ENCODE results near the gene ACP2. TPM values are rescaled to one million over a fixed set of nuclear protein-coding genes. Genes with fewer than 3 reads are reported as not detected.
A peak's percentile ranks its signal among the peaks of the same experiment; 100 is the strongest.
"Not testable (repeated sequence)": the region's sequence is repeated elsewhere in the genome, so short reads cannot be mapped to it uniquely, and the experiment has no call there.

Gene ACP2
- total and polyA plus RNA-seq, 7 experiments from 2014 or later = 7.1 to 38.1 (median 22.6) TPM

- intact Hi-C loops (cut with micrococcal nuclease) = loop anchor here (10.0 kb wide), 2 partner anchors 192 to 598 kb away; partner anchors contain the start of genes ATG13 (in 1 of the 2), HARBI1 (in 1 of the 2) and SLC39A13 (in 1 of the 2)
- ChIA-PET POLR2A (no interaction called here), CTCF (interaction anchor here (1.3 kb wide), 1 partner anchor 60 kb away, joined by 3 read pairs; no protein-coding TSS in a partner anchor)
- no peak overlapping the region for H3K27ac ChIP-seq (ENCODE audit: low read depth, low read length)
- peaks cover 2 to 23% (median 8%) of the 10 kb centered on the region in 5 donors for H3K36me3 Mint-ChIP-seq
- H3K36me3 ChIP-seq (ENCODE audit: control insufficient read depth in 2 of 3, insufficient read depth in 3 of 3, low read length in 3 of 3) = peaks cover 0 to 2% (median 0%) of the 10 kb centered on the region in 3 experiments
- H3K4me3 Mint-ChIP-seq = peak overlapping the region in 2 of 10 donors; percentile 51 to 92
- H3K4me1 ChIP-seq (ENCODE audit: control insufficient read depth in 2 of 2, insufficient read depth in 2 of 2, low read length in 2 of 2) = peaks cover 3 to 20% of the 10 kb centered on the region in 2 donors
- no peaks in the 10 kb centered on the region for H3K27me3 Mint-ChIP-seq
- no peaks in the 10 kb centered on the region for H3K27me3 ChIP-seq (ENCODE audit: control insufficient read depth in 2 of 2, insufficient read depth in 2 of 2, low read length in 2 of 2)
- H3K4me1 Mint-ChIP-seq = peaks cover 19 to 32% (median 25%) of the 10 kb centered on the region in 7 donors
- peak overlapping the region in 1 of 9 donors; percentile 38 for H3K27ac Mint-ChIP-seq
- ATAC-seq (no peak), DNase-seq (no peak)
- H3K4me3 ChIP-seq (ENCODE audit: low read length) = no peak overlapping the region
- no peaks in the 10 kb centered on the region for H3K9me3 ChIP-seq (ENCODE audit: control insufficient read depth in 2 of 3, low read length in 3 of 3)
- H3K9me3 Mint-ChIP-seq = no peaks in the 10 kb centered on the region
Observed at GRCh38 chr11:47212938-47213337, 35.7 kb downstream of the ACP2 start.

DNA sequence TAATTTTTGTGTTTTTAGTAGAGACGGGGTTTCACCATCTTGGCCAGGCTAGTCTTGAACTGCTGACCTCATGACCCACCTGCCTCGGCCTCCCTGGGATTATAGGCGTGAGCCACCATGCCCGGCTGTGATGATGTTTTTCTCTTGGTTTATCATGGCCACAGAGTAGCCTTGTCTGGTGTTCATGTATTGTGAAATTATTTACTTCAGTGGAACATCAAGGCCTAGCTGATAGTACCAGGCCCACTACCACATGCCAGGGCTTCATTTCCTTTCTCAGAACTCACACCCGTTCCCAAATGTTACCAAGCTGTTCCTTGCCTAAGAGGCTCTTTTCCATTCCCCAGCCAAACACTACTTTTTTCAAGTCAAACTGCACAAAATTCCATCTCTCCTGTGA, 40.0 kb downstream of the ACP2 start:
- H3K27me3 ChIP-seq (ENCODE audit: control insufficient read depth in 2 of 2, insufficient read depth in 2 of 2, low read length in 2 of 2) = no peaks in the 10 kb centered on the region
- Mint-ChIP-seq H3K4me3 (no peak overlapping the region), H3K9me3 (no peaks in the 10 kb centered on the region), H3K27me3 (peaks cover 0 to 11% (median 0%) of the 10 kb centered on the region in 5 donors), H3K27ac (no peak overlapping the region), H3K36me3 (no peaks in the 10 kb centered on the region), H3K4me1 (peaks cover 0 to 3% (median 0%) of the 10 kb centered on the region in 7 donors)
- no peak overlapping the region for H3K4me3 ChIP-seq (ENCODE audit: low read length)
- H3K4me1 ChIP-seq (ENCODE audit: control insufficient read depth in 2 of 2, insufficient read depth in 2 of 2, low read length in 2 of 2) = no peaks in the 10 kb centered on the region
- H3K27ac ChIP-seq (ENCODE audit: low read depth, low read length) = no peak overlapping the region
- ChIA-PET CTCF (no interaction called here), POLR2A (interaction anchor here (0.9 kb wide), 1 partner anchor 24 kb away, joined by 3 read pairs; no protein-coding TSS in a partner anchor)
- ATAC-seq (no peak), DNase-seq (no peak)
- intact Hi-C loops (cut with micrococcal nuclease) = no loop called here
- H3K36me3 ChIP-seq (ENCODE audit: control insufficient read depth in 2 of 3, insufficient read depth in 3 of 3, low read length in 3 of 3) = no peaks in the 10 kb centered on the region
- no peaks in the 10 kb centered on the region for H3K9me3 ChIP-seq (ENCODE audit: control insufficient read depth in 2 of 3, low read length in 3 of 3)

DNA sequence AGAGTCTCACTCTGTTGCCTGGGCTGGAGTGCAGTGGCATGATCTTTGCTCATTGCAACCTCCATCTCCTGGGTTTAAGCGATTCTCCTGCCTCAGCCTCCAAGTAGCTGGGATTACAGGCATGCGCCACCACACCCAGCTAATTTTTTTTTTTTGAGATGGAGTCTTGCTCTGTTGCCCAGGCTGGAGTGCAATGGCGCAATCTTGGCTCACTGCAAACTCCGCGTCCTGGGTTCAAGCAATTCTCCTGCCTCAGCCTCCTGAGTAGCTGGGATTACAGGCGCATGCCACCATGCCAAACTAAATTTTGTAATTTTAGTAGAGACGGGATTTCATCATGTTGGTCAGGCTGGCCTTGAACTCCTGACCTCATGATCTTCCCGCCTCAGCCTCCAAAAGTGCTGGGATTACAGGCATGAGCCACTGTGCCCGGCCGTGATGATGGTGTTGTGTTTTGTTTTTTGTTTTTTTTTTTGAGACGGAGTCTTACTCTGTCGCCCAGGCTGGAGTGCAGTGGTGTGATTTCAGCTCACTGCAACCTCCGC, 40.5 kb downstream of the ACP2 start:
- intact Hi-C loops (cut with micrococcal nuclease); H3K27ac ChIP-seq (ENCODE audit: low read depth, low read length); H3K4me1 ChIP-seq (ENCODE audit: control insufficient read depth in 2 of 2, insufficient read depth in 2 of 2, low read length in 2 of 2); H3K36me3 Mint-ChIP-seq; H3K27ac Mint-ChIP-seq; CTCF ChIA-PET; DNase-seq; H3K36me3 ChIP-seq (ENCODE audit: control insufficient read depth in 2 of 3, insufficient read depth in 3 of 3, low read length in 3 of 3); H3K9me3 Mint-ChIP-seq; ATAC-seq; H3K4me3 ChIP-seq (ENCODE audit: low read length); H3K4me1 Mint-ChIP-seq; H3K27me3 ChIP-seq (ENCODE audit: control insufficient read depth in 2 of 2, insufficient read depth in 2 of 2, low read length in 2 of 2); H3K4me3 Mint-ChIP-seq; POLR2A ChIA-PET; H3K9me3 ChIP-seq (ENCODE audit: control insufficient read depth in 2 of 3, low read length in 3 of 3): not testable (repeated sequence)
- H3K27me3 Mint-ChIP-seq = peaks cover 0 to 11% (median 0%) of the 10 kb centered on the region in 5 donors

DNA sequence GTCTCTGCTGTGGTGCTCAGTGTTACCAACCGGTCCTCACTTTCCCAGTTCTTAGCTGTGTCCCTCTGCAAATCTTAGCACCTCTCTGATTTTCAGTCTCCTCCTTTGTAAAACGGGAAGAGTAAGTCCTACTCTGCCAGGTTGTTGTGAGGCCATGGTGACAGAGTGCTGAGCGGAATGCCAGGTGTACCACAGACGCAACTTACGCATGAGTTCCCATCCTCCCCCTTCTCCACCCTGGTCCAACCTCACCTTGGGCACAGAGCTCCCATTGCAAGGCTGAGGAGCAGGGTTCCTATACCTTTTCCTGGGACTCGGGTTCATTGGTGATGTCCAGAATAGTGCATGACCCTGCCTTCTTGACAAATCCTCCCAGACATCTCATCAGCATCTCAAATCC, 41.2 kb downstream of the ACP2 start:
- no peaks in the 10 kb centered on the region for H3K4me1 Mint-ChIP-seq
- no peak overlapping the region for H3K4me3 Mint-ChIP-seq
- no peaks in the 10 kb centered on the region for H3K27me3 ChIP-seq (ENCODE audit: control insufficient read depth in 2 of 2, insufficient read depth in 2 of 2, low read length in 2 of 2)
- intact Hi-C loops (cut with micrococcal nuclease) = no loop called here
- no peaks in the 10 kb centered on the region for H3K36me3 ChIP-seq (ENCODE audit: control insufficient read depth in 2 of 3, insufficient read depth in 3 of 3, low read length in 3 of 3)
- no peak overlapping the region for H3K27ac ChIP-seq (ENCODE audit: low read depth, low read length)
- peaks cover 0 to 13% (median 0%) of the 10 kb centered on the region in 5 donors for H3K27me3 Mint-ChIP-seq
- ATAC-seq (no peak), DNase-seq (no peak)
- H3K4me3 ChIP-seq (ENCODE audit: low read length) = no peak overlapping the region
- H3K9me3 Mint-ChIP-seq = no peaks in the 10 kb centered on the region
- CTCF ChIA-PET = no interaction called here
- H3K27ac Mint-ChIP-seq = no peak overlapping the region
- POLR2A ChIA-PET = interaction anchor here (0.6 kb wide), 1 partner anchor 319 kb away, joined by 3 read pairs; no protein-coding TSS in a partner anchor
- no peaks in the 10 kb centered on the region for H3K4me1 ChIP-seq (ENCODE audit: control insufficient read depth in 2 of 2, insufficient read depth in 2 of 2, low read length in 2 of 2)
- H3K36me3 Mint-ChIP-seq = no peaks in the 10 kb centered on the region
- H3K9me3 ChIP-seq (ENCODE audit: control insufficient read depth in 2 of 3, low read length in 3 of 3) = no peaks in the 10 kb centered on the region

DNA sequence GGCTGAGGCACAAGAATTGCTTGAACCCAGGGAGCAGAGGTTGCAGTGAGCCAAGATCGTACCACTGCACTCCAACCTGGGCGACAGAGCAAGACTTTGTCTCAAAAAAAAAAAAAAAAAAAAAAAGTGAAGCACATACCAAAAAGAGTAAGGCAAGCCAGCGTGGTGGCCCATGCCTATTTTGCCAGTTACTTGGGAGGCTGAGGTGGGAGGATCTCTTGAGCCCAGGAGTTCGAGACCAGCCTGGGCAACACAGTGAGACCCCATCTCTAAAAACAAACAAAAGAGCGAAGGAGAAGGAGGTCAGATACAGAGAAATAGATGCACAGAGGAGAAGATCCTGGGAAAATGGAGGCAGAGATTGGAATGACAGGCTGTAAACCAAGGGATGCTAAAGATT, 42.0 kb downstream of the ACP2 start:
- H3K9me3 ChIP-seq (ENCODE audit: control insufficient read depth in 2 of 3, low read length in 3 of 3); H3K4me3 Mint-ChIP-seq; H3K27ac Mint-ChIP-seq; H3K4me1 Mint-ChIP-seq; H3K4me1 ChIP-seq (ENCODE audit: control insufficient read depth in 2 of 2, insufficient read depth in 2 of 2, low read length in 2 of 2); intact Hi-C loops (cut with micrococcal nuclease); H3K27ac ChIP-seq (ENCODE audit: low read depth, low read length); H3K36me3 Mint-ChIP-seq; H3K4me3 ChIP-seq (ENCODE audit: low read length); H3K27me3 ChIP-seq (ENCODE audit: control insufficient read depth in 2 of 2, insufficient read depth in 2 of 2, low read length in 2 of 2); H3K9me3 Mint-ChIP-seq; ATAC-seq; POLR2A ChIA-PET; DNase-seq; H3K36me3 ChIP-seq (ENCODE audit: control insufficient read depth in 2 of 3, insufficient read depth in 3 of 3, low read length in 3 of 3); CTCF ChIA-PET: not testable (repeated sequence)
- peaks cover 0 to 17% (median 0%) of the 10 kb centered on the region in 5 donors for H3K27me3 Mint-ChIP-seq

GRCh38 chr11:47204637-47204989, 44.0 kb downstream of the ACP2 start:
- peaks cover 0 to 22% (median 0%) of the 10 kb centered on the region in 5 donors for H3K27me3 Mint-ChIP-seq
- no peaks in the 10 kb centered on the region for H3K36me3 Mint-ChIP-seq
- H3K4me1 ChIP-seq (ENCODE audit: control insufficient read depth in 2 of 2, insufficient read depth in 2 of 2, low read length in 2 of 2) = no peaks in the 10 kb centered on the region
- DNase-seq = no peak
- H3K4me3 ChIP-seq (ENCODE audit: low read length) = no peak overlapping the region
- intact Hi-C loops (cut with micrococcal nuclease) = no loop called here
- H3K4me1 Mint-ChIP-seq = no peaks in the 10 kb centered on the region
- no peak overlapping the region for H3K4me3 Mint-ChIP-seq
- no peaks in the 10 kb centered on the region for H3K9me3 Mint-ChIP-seq
- no peaks in the 10 kb centered on the region for H3K27me3 ChIP-seq (ENCODE audit: control insufficient read depth in 2 of 2, insufficient read depth in 2 of 2, low read length in 2 of 2)
- POLR2A ChIA-PET = interaction anchor here (0.6 to 1.2 kb wide), 2 partner anchors 48 to 138 kb away, joined by 3 read pairs; no protein-coding TSS in a partner anchor
- H3K27ac ChIP-seq (ENCODE audit: low read depth, low read length) = no peak overlapping the region
- H3K27ac Mint-ChIP-seq = peak overlapping the region in 1 of 9 donors; percentile 46
- no peaks in the 10 kb centered on the region for H3K36me3 ChIP-seq (ENCODE audit: control insufficient read depth in 2 of 3, insufficient read depth in 3 of 3, low read length in 3 of 3)
- ATAC-seq = no peak
- CTCF ChIA-PET = no interaction called here
- H3K9me3 ChIP-seq (ENCODE audit: control insufficient read depth in 2 of 3, low read length in 3 of 3) = no peaks in the 10 kb centered on the region

DNA sequence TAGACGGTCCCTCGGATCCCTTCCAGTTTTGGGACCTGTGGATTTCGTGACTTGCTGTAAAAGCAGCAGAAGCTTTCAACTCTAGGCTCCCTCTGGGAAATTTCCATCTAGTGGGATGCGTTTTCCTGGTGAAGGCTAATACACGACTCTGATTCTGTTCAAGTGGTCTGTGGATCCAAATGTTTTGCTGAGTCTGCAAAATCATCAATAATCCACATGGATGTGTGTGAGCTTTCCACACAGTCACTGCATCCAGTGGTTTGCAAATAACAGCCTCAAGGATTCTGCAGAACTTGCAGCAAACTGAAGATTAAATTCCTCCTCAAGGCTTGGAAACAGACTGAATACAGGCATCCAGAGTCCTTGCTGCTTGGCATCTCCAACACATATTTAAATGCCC, 46.0 kb downstream of the ACP2 start:
- Histone ChIP-seq H3K36me3 (ENCODE audit: control insufficient read depth in 2 of 3, insufficient read depth in 3 of 3, low read length in 3 of 3) (no peaks in the 10 kb centered on the region), H3K27me3 (ENCODE audit: control insufficient read depth in 2 of 2, insufficient read depth in 2 of 2, low read length in 2 of 2) (no peaks in the 10 kb centered on the region), H3K4me3 (ENCODE audit: low read length) (no peak overlapping the region), H3K9me3 (ENCODE audit: control insufficient read depth in 2 of 3, low read length in 3 of 3) (no peaks in the 10 kb centered on the region), H3K27ac (ENCODE audit: low read depth, low read length) (no peak overlapping the region), H3K4me1 (ENCODE audit: control insufficient read depth in 2 of 2, insufficient read depth in 2 of 2, low read length in 2 of 2) (no peaks in the 10 kb centered on the region)
- intact Hi-C loops (cut with micrococcal nuclease) = no loop called here
- Mint-ChIP-seq H3K9me3 (no peaks in the 10 kb centered on the region), H3K27ac (no peak overlapping the region), H3K4me1 (no peaks in the 10 kb centered on the region), H3K4me3 (no peak overlapping the region), H3K27me3 (peaks cover 0 to 30% (median 0%) of the 10 kb centered on the region in 5 donors), H3K36me3 (no peaks in the 10 kb centered on the region)
- DNase-seq = no peak
- no peak for ATAC-seq
- ChIA-PET POLR2A (no interaction called here), CTCF (no interaction called here)

All from naive thymus-derived CD4-positive, alpha-beta T cell (primary cell).